Transverse colon (tissue), 4 donors: ENCODE results near the gene GNLY. TPM values are rescaled to one million over a fixed set of nuclear protein-coding genes. Genes with fewer than 3 reads are reported as not detected.

ENCODE experiments used
- DNase-seq: peaks from one replicate; pipeline ENCODE4 v3.0.0-alpha.2; 2019
- H3K27ac ChIP-seq, 4 donors: fragments of 200-600 bp; sonication (generic); 2 replicates each; pipeline ENCODE4 v1.5.1; 2016 to 2018; ENCODE audit warnings: inconsistent platforms in 4 of 4
- H3K27me3 ChIP-seq: fragments of 200-600 bp; sonication (generic); 2 replicates; pipeline ENCODE4 v1.5.1; 2017; ENCODE audit warnings: inconsistent platforms
- H3K36me3 ChIP-seq, 4 donors: fragments of 200-600 bp; sonication (generic); 2 replicates each; pipeline ENCODE4 v1.5.1; 2017 to 2019; ENCODE audit warnings: inconsistent platforms in 4 of 4
- H3K4me1 ChIP-seq, 4 donors: fragments of 200-600 bp; sonication (generic); 2 replicates each; pipeline ENCODE4 v1.5.1; 2017 to 2020; ENCODE audit warnings: inconsistent platforms in 4 of 4
- H3K4me3 ChIP-seq, 4 donors: fragments of 200-600 bp; sonication (generic); 1 replicate in 1 of 4; 2 replicates in 3 of 4; pipeline versions ENCODE4 v1.5.1 to v1.6.1; 2017 to 2019; ENCODE audit warnings: inconsistent platforms in 4 of 4
- H3K9me3 ChIP-seq, 2 donors: fragments of 200-600 bp; sonication (generic); 2 replicates each; pipeline ENCODE4 v1.5.1; 2017 to 2019; ENCODE audit warnings: inconsistent platforms in 2 of 2
- EP300 ChIP-seq: sonication (generic); formaldehyde crosslinking; IDR thresholded peaks from one replicate; pipeline ENCODE4 v1.6.1; 2017; ENCODE audit warnings: antibody characterized with exemption, low read depth
- POLR2A ChIP-seq: fragments of 450-650 bp; IDR thresholded peaks from one replicate; pipeline ENCODE4 v1.6.1; 2016; ENCODE audit warnings: antibody characterized with exemption, mild to moderate bottlenecking, moderate library complexity
- POLR2AphosphoS5 ChIP-seq, 3 donors: sonication (generic); formaldehyde crosslinking; IDR thresholded peaks; one replicate each; pipeline ENCODE4 v1.6.1; 2016; ENCODE audit warnings: antibody characterized with exemption in 3 of 3
- WGBS, 2 donors: methylation state at CpG; one replicate each; pipeline ENCODE4 v1.1.5; 2018; ENCODE audit warnings: low coverage in 1 of 2; 5-methylcytosine and 5-hydroxymethylcytosine counted together
- in situ Hi-C, 4 donors: fragments of 200-750 bp; cut with MboI; loops; one replicate each; pipeline versions ENCODE4 v1.15.0 to v1.15.1; 2017; ENCODE audit warnings: low sequenced_read_pairs in 3 of 4, low pct_ligation_motif_present in 1 of 4, low pct_unique_long_range_greater_than_20kb in 1 of 4
- intact Hi-C: fragments of 100-400 bp; cut with DNase I; formaldehyde crosslinking; loops from one replicate; pipeline ENCODE4 v1.15.1; 2023; ENCODE audit warnings: low total_unique reads
- total RNA-seq, 4 donors: library from RNA; depleted of rRNA; stranded (reverse); fragments of >200 nt; gene quantifications; one replicate each; pipeline ENCODE4 v1.1.0, GENCODE V29; 2016
- TF ChIP-seq, protein P1 (sequence below), 5 experiments: fragments of 200-600 bp in 3 of 5; fragments of 450-650 bp in 2 of 5; sonication (generic) in 3 of 5; IDR thresholded peaks; 1 replicate in 2 of 5; 2 replicates in 3 of 5; pipeline ENCODE4 v1.5.1; 2016 to 2017; ENCODE audit warnings: antibody characterized with exemption in 5 of 5, inconsistent platforms in 3 of 5, mild to moderate bottlenecking in 2 of 5, moderate library complexity in 1 of 5

The GNLY gene
- total RNA-seq, 4 donors from 2014 or later, result 5.2 to 11.7 TPM; not detected in 2

DNA sequence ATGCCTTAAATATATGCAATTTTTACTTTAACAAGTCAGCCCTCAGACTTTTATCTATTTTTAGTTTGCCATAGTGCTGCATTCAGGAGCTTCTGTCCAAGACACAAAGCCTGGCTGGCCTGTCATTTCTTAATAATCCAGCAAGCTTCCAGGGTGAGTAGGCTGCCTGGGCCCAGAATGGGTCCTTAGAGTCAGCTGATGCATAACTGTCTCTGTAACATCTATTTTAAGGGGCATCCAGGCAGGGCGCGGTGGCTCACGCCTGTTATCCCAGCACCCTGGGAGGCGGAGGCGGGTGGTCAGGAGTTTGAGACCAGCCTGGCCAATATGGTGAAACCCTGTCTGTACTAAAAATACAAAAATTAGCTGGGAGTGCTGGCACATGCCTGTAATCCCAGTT lies 11.8 kb upstream of the GNLY start:
- H3K4me1 ChIP-seq, result peaks cover 4 to 11% (median 6%) of the 10 kb centered on the region in 4 donors
- TF ChIP-seq EP300, result no peak
- TF ChIP-seq, protein P1, sequence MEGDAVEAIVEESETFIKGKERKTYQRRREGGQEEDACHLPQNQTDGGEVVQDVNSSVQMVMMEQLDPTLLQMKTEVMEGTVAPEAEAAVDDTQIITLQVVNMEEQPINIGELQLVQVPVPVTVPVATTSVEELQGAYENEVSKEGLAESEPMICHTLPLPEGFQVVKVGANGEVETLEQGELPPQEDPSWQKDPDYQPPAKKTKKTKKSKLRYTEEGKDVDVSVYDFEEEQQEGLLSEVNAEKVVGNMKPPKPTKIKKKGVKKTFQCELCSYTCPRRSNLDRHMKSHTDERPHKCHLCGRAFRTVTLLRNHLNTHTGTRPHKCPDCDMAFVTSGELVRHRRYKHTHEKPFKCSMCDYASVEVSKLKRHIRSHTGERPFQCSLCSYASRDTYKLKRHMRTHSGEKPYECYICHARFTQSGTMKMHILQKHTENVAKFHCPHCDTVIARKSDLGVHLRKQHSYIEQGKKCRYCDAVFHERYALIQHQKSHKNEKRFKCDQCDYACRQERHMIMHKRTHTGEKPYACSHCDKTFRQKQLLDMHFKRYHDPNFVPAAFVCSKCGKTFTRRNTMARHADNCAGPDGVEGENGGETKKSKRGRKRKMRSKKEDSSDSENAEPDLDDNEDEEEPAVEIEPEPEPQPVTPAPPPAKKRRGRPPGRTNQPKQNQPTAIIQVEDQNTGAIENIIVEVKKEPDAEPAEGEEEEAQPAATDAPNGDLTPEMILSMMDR (IDR thresholded peaks at IDR 0.05), result no peak
- no peak for TF ChIP-seq POLR2AphosphoS5 (IDR thresholded peaks at IDR 0.05)
- TF ChIP-seq POLR2A, result no peak
- H3K27me3 ChIP-seq, result no peaks in the 10 kb centered on the region
- WGBS, 2 donors, result 96 to 100% methylated on average over 4 to 5 of the region's 5 CpGs
- H3K27ac ChIP-seq, result no peak overlapping the region
- intact Hi-C loops (loop anchor here (2.0 kb wide), 1 partner anchor 124 kb away; no protein-coding TSS in a partner anchor), in situ Hi-C loops (no loop called here)
- H3K4me3 ChIP-seq, result no peak overlapping the region
- no peak for DNase-seq
- no peaks in the 10 kb centered on the region for H3K36me3 ChIP-seq
- H3K9me3 ChIP-seq, result no peaks in the 10 kb centered on the region

DNA sequence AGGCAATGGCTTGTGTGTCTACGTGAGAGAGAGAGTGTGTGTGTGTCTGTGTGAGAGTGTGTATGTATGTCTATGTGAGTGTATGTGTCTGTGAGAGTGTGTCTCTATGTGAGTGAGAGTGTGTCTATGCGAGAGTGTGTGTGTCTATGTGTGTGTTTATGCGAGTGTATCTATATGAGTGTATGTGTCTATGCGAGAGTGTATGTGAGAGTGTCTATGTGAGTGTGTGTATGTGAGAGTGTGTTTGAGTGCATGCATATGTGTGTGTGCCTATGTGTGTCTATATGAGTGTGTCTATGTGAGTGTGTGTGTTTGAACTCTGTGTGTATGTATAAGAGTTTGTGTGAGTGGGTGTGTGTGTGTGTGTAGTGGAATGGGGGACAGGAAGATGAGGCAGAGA lies 9.8 kb upstream of the GNLY start:
- in situ Hi-C loops, result no loop called here
- Histone ChIP-seq H3K9me3 (no peaks in the 10 kb centered on the region), H3K4me3 (no peak overlapping the region), H3K36me3 (no peaks in the 10 kb centered on the region), H3K27me3 (peaks cover 8% of the 10 kb centered on the region), H3K27ac (no peak overlapping the region), H3K4me1 (peaks cover 0 to 5% (median under 1%) of the 10 kb centered on the region in 4 donors)
- intact Hi-C loops, result no loop called here
- no peak for TF ChIP-seq EP300
- no peak for TF ChIP-seq POLR2AphosphoS5 (IDR thresholded peaks at IDR 0.05)
- no peak for TF ChIP-seq POLR2A
- TF ChIP-seq, protein P1 (IDR thresholded peaks at IDR 0.05), result no peak
- 92 to 93% methylated on average over 4 of the region's 4 CpGs for WGBS, 2 donors
- no peak for DNase-seq

DNA sequence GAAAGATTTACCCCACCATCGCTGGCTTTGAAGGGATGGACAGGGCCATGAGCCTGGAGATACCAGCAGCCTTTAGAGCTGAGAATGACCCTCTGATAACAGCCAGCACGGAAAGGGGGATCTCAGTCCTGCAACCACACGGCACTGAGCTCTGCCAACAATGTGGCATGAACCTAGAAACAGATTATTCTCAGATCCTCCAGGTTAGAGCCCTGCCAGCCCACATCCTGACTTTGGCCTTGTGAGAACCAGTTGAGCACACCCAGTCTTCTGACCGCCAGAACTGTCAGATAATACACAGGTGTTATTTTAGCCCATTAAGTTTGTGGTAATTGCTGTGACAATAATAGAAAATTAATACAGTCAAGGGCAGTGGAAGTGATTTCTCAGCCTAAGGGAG lies 9.4 kb upstream of the GNLY start:
- H3K4me1 ChIP-seq, result peaks cover 0 to 5% (median 0%) of the 10 kb centered on the region in 4 donors
- H3K36me3 ChIP-seq, result no peaks in the 10 kb centered on the region
- H3K9me3 ChIP-seq, result no peaks in the 10 kb centered on the region
- no peak overlapping the region for H3K27ac ChIP-seq
- intact Hi-C loops, result no loop called here
- H3K4me3 ChIP-seq, result no peak overlapping the region
- DNase-seq, result no peak
- no peak for TF ChIP-seq EP300
- TF ChIP-seq, protein P1 (IDR thresholded peaks at IDR 0.05), result no peak
- TF ChIP-seq POLR2A, result no peak
- TF ChIP-seq POLR2AphosphoS5 (IDR thresholded peaks at IDR 0.05), result no peak
- in situ Hi-C loops, result no loop called here
- H3K27me3 ChIP-seq, result peaks cover 8% of the 10 kb centered on the region
- WGBS, 2 donors, result 76% methylated on average over 4 of the region's 4 CpGs; no CpG with 5 or more reads in 1 of the 2 donors

DNA sequence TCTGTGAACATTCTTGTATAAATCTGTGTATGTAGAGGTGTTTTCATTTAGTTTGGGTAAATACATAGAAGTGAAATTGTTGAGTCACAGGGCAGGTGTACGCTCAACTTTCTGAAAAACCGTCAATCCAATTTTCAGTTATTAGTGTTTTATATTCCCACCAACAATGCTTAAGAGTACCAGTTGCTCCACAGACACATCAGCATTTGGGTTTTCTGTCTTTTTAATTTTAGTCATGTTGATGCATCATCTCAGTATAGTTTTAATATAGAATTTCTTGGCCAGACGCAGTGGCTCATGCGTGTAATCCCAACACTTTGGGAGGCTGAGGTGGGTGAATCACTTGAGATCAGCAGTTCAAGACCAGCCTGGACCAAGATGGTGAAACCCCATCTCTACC lies 3.2 kb upstream of the GNLY start:
- intact Hi-C loops (no loop called here), in situ Hi-C loops (no loop called here)
- no peak for TF ChIP-seq POLR2A
- no peak for TF ChIP-seq POLR2AphosphoS5 (IDR thresholded peaks at IDR 0.05)
- TF ChIP-seq, protein P1 (IDR thresholded peaks at IDR 0.05), result no peak
- TF ChIP-seq EP300, result no peak
- Histone ChIP-seq H3K36me3 (no peaks in the 10 kb centered on the region), H3K4me1 (peaks cover 0 to 5% (median 0%) of the 10 kb centered on the region in 4 donors), H3K27me3 (peaks cover 8% of the 10 kb centered on the region), H3K4me3 (no peak overlapping the region), H3K27ac (no peak overlapping the region), H3K9me3 (no peaks in the 10 kb centered on the region)
- WGBS, 2 donors, result 78 to 81% methylated on average over 4 of the region's 4 CpGs
- DNase-seq, result no peak
